GM18507 (cell line): ENCODE data around the gene SLC1A3.
A peak's percentile ranks its signal among the peaks of the same experiment; 100 is the strongest.

Experiments
- DNase-seq: peaks from one replicate; pipeline ENCODE4 v3.0.0; 2011; ENCODE audit warnings: low read depth; ENCODE audit not compliant: insufficient read length; ENCODE audit errors: extremely low spot score
- FAIRE-seq: peaks from 2 replicates; lab custom pipeline; 2011; peaks lifted over from hg19 to GRCh38; lab: Jason Lieb, UNC

The SLC1A3 gene

DNA sequence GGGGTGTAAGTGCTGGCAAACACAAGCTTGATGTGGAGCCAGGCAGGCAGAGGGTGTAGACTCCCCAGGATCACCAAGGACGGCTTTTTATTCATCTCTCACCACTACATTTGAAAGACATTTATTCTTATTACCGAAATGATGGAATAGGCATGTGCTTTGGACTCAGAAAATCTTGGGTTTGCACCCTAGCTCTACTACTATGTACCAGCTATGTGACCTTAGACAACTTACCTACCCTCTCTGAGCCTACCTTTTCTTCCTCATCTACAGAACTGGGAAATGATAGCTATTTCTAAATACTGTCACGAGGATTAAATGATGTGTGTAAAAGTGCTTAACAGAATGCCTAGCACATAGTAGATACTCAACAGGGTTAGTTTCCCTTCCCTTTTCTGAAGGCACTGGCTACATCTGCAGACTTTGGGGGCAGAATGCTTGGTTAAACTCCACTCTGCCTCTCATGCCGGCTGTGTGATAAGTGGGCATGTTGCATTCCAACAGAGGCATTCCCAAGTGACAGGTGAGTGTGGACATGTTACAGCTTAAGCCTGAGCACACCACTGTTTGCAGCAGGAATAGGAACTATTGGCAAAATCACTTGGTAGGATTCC, 94.8 kb downstream of the SLC1A3 start:
- FAIRE-seq (peak; percentile 88), DNase-seq (no peak)

DNA sequence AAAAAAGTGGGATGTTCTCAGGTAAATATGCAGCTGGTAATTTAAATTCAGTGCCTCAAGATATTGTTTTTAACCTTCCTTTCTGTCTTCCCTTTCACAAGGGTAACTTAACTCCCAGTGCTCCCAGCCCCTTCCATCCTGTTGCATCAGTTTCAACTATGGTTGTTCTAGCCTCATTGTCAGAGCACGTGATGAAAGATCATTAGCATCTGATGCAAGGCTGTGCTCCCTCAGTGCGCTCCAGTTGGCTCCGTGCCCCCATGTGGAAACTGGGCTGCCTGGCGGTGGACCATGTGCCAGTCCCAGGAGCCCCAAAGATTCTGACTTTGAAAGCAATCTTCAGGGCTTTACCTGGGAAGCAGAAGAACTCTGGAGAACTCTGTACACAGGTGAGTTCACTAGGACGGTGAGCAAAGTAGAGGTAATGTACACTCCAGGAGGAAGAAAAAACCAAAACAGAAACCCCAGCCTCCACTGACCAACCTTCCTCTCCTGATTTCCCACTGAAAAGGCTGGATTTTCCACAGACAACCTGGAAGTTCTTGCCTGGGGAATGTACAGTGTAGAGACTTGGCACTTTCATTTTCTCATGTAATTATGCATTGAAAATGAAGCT, 96.9 kb downstream of the SLC1A3 start:
- no peak for DNase-seq
- no peak for FAIRE-seq

DNA sequence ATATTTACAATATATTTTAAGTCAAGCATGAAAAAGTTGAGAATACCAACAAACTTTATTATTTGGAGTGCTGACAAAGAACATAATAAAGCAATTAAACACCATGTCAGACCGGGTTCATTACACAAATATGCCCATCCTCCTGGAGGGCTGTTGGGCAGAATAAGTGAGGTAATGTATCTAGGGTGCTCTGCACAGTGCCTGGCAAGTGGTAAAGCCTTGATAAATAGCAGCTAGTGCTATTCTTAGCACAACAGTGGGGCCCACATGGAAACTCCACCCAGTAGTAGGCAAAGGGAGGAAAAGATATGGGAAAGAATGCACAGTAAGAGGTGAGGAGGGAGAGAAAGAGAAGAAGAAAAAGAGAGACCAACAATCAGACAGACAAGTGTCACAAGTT, 97.7 kb downstream of the SLC1A3 start:
- FAIRE-seq (no peak), DNase-seq (no peak)

DNA sequence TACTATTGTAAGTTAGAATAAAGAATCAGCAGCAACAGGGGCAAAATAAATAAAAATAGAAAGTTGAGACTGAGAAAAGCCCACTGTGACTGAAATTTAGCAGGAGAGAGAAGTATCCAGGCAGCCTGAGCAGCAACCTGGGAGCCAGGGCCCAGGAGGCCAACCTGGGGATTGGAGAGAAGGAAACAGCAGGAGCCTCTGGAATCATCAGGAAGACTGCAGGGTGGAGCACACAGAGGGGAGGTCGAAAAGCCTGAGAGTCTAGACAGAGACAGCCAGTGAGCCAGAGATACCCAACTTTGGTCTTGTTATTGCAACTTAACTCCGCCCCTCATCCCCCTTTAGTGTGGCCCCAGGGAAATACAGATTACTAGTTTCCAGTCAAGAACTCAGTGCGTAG, 98.6 kb downstream of the SLC1A3 start:
- FAIRE-seq, result no peak

DNA sequence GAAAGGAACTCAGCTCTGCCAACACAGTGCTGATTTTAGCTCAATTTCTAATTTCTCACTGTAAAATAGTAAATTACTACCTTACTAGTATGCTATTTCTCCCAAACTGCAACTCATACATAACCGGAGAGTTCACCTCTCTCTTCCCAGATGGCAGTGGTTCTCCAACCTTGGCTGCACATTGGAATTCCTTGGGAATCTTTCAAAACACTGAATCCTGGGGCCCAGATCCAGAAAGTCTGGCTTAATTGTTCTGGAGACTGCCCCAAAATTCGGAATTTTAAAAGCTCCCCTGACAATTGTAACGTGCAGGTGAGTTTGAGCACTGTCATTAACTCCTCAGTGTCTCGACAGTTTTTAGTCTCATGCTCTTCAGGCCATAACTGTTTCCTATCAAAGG, 100.3 kb downstream of the SLC1A3 start:
- FAIRE-seq, result no peak
- no peak for DNase-seq

More for the DNA sequence above, 98.6 kb downstream of the SLC1A3 start:
- DNase-seq, result no peak

DNA sequence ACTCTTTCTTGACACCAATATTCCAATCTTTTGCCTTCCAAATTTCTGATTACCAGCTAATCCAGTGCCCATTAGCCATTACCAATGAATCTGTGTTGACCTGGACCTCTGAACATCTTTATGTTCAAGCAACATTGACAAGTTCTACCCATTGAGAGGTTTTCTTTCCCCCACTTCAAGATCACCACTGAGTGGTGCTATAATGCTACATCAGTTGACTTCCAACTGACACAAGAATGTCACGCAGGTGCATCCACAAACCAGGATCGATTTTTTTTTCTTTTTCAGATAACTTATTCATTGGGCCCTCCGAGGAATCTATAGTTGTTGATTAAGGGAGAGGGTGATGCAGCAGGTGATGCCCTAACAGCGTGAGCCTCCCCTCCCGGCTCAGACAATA, 102.6 kb downstream of the SLC1A3 start:
- DNase-seq, result no peak
- FAIRE-seq, result no peak

DNA sequence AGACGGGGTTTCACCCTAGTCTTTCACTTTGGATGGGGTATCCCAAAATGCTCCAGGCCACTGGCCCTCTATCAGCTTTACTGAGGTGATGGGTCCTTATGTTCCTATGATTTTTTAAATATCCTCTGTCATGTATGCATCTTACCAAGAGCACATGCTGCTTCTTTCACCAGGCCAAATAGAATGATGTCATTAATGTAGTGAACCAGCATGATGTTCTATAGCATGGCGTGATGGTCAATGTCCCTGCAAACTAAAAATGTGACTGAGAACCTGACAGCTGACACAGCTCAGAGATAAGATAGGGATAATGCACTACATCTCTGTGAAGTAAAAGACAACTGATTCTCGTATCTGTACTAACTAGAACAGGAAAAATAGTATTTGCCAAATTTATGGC, 103.6 kb downstream of the SLC1A3 start:
- no peak for FAIRE-seq
- DNase-seq, result no peak

DNA sequence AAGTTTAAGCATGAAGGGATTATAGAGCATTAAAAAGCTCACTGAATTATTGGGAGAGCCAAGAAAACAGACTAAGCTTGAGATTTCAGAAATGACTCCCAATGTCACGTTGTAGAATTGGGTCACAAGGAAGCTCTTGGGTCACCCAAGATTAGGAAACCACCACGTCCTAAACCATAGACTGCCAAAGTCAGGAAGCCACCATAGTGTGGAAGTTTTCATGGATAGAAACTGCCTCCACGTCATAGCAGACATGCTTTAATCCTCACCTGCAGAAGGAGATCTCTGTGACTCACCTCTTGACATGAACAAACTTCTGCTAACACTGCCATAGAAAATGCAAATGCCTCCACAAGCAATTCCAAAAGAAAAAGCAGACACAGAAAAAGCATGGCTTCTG, 106.3 kb downstream of the SLC1A3 start:
- DNase-seq, result no peak
- FAIRE-seq, result no peak

DNA sequence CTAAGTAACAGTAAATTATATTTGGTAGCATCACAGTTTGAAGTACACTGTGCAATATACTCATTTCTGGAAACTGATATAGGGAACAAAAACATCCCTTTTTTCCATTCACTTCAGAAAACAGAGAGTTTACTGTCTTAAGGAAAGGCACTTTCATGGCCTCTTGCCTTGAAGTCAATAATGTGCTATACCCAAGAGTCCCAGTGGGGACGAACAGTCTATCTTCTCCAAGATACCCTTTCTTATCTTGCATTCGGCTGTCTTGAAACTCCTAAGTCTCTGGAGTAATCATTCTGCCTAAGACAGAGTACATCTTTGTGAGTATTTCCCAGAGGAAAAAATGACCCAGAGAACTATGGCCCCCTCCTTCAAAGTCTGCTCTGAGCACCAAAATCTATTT, 107.1 kb downstream of the SLC1A3 start:
- FAIRE-seq (no peak), DNase-seq (no peak)

DNA sequence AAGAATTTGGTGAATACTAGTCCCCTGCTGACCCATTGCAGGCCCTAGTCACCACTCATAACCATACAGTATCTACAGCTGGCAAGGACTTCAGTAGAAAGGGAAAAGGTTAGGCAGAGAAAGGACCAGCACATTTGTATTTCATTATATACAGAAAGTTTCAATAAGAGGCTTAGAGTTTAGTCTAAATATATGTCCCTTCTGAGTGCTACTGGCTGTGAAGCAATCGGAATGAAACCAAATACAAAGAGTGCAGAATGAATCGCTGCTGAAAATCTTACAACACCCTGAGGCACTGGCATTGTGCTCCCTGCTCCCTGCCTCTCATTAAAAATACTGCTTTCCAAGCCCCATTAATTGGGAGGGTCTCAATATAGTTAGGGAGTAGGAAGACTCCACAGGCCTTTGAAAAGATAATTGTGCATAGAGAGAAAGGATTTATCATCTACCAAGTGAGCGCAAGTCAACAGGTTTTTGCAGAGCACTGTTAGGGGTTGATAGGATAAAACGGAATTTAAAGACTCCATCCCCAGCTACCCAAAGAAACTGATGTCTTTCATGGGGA, 110.8 kb downstream of the SLC1A3 start:
- DNase-seq (no peak), FAIRE-seq (no peak)

DNA sequence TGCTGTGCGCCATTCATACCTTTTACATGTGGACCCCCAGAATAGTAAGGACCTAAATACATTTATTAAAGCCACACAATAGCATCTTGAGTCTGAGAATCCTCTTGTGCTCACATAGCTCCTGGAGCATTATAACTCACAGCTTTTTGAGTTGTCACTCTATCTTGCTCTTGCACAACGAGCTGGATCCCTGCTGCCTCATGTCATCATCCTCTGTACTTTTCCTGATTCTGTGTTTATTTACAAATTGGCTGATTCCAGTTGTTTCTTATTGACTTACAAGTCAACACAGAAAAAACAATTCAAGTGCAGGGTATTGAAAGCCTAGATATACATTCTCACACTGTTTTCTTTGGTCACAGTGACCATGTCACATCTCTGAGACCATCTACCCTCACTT, 112.9 kb downstream of the SLC1A3 start:
- FAIRE-seq (no peak), DNase-seq (no peak)

DNA sequence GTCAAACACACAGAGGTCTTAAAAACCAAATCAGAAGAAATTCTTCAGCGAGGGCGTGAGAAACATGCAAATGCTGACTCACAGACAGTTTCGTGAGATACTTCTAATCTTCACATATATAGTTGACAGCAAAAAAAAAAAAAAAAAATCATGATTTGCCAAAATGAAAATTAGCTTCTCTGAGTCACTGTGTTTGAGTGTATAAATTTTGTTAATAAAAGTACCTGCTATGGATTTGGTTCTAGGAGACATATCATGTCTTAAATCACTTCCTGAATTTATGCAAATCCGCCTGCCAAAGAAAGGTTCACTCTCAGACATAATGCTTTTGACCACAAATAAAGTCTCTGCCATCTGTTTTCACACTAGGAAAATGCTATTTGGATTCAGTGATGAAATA, 114.3 kb downstream of the SLC1A3 start:
- FAIRE-seq, result peak; percentile 78
- DNase-seq, result no peak

DNA sequence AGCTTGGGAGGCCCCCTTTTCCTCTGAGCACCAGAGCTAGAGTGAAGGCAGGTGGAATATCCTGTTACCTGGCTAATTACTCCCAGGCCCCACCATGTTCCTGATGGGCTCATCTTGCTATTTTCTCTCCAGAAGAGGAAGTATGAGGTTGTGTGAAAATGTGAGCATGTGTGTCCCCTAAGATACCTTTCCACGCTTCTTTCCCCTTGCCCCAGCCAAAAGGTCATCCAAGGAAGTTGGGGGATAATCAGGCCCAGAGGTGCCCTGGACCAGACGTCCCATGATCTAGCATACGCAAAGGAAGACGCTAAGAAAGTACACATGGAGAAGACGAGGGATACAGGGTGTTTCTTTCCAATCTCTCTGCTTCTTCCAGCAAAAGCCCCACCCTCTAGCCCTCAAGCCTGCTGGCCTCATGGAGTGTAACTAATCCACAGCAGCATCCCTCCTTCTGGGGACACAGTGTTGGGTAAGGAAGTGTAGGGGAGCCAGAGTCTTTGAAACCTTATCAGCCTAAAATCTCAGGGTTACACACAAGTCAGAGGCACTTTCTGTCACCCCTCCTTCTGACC, 115.3 kb downstream of the SLC1A3 start:
- peak; percentile 71 for FAIRE-seq
- DNase-seq, result no peak

DNA sequence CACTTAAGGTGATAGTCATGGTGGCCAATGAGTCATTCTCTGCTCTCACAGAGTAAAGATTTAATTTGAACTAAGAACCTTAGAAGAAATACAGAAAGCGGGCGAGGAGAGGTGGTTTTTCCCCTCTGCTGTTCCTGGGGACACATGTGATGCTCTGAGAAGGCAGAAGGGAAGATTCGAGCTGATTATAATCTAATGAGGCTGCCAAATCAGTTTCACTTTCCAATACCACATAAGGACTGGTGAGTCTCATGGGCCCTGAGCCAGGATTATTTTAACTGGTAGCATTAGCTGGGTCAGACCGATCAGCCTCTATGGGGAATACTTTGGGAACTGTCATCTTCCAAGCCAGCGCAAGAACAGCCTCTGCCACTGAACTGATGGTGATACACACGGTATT, 116.5 kb downstream of the SLC1A3 start:
- FAIRE-seq, result peak; percentile 73
- no peak for DNase-seq

DNA sequence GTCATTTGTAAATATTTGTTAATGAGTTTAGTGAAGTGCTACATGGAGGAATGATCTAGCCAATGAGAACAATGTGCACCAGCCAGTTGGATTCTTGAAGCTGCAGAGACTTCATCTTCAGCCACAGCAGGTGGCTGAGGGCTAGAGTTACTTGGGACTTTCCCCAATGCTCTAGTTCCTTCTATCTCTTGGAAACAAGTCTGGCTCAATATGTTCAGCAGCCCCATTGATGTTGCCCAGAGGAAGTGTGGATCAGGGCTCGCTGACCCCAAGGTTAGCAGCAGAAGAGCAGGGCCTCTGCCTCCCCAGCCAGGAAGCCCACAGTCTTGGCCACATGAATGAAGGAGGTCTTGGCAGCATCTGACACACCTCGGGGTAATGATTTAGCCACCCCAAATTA, 117.5 kb downstream of the SLC1A3 start:
- FAIRE-seq, result peak; percentile 93

DNA sequence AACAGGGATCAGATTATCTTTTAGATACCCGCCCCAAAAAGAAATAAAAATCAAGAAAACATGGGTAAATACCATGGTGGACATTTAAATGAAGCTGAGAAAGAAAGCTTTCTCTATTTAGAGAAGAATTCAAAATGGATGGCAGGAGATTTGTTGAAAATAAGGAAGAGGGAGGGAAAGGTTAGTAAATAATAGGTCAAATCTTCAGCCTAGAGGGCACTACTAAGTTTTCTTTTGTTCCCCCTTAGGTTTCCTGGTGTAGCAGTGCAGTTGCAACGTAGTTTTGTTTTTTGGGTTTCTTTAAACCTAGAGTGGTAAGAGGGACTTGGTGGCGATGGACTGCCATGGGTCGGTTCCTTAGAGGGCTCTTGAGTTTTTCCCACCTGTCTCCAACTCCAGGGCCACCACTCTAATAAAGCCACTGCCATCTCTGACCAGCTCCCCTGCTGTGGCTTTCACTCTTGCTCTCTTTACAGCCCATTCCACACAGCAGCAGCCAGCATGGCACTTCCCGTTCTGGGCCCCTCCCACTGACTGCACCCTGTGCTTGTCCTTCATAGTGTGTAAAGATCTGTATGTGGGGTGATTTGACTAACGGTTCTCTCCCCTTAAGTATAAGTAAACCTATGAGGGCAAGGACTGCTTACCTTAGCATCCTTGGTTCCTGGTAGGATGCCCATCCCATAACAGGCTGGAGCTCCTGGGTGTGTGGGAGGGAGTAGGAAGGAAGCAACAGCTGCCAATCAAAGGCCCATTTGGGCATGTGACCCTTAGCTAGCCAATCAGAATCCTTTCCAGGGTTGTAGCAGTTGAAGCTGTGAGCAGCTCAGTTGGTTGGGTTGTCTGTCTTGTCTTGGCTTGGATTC, 118.3 kb downstream of the SLC1A3 start:
- FAIRE-seq (peak; percentile 96), DNase-seq (peak; percentile 72)

More for the DNA sequence above, 117.5 kb downstream of the SLC1A3 start:
- no peak for DNase-seq

DNA sequence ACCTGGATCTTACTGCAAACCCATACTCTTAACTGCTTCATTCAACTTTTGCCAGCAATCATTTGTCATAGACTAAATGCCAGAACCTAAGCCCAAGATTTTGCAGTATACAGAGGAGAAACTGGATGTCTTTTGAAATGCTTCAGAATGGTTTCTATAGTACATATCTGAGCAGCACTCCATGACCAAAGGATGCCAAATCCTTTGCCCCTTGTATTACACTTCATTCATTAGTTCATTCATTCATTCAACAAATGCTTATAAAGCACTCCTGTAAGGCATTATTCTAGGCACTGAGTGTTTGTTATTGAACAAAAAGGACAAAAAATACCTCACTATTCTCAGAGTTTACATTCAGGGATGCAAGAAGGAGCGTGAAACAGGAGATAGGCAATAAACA, 119.9 kb downstream of the SLC1A3 start:
- FAIRE-seq (no peak), DNase-seq (no peak)

DNA sequence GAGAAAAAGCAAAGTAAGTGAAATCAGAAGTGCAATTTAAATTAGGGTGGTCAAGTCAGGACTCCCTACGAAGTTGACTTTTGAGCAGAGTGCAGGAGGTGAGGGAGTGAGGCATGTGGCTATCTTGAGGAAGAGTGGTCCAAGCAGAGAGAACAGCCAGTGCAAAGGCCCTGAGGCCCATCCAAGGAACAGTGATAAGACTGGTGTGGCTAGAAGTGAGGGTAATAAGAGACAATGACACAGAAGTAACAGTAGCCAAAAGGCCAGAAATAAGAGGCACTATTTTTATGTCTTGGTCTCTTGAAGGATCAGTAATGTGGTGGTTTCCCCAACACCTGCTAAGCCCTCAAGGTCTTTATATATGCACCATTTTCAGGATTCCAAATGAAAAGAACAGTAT, 120.4 kb downstream of the SLC1A3 start:
- FAIRE-seq (no peak), DNase-seq (no peak)

DNA sequence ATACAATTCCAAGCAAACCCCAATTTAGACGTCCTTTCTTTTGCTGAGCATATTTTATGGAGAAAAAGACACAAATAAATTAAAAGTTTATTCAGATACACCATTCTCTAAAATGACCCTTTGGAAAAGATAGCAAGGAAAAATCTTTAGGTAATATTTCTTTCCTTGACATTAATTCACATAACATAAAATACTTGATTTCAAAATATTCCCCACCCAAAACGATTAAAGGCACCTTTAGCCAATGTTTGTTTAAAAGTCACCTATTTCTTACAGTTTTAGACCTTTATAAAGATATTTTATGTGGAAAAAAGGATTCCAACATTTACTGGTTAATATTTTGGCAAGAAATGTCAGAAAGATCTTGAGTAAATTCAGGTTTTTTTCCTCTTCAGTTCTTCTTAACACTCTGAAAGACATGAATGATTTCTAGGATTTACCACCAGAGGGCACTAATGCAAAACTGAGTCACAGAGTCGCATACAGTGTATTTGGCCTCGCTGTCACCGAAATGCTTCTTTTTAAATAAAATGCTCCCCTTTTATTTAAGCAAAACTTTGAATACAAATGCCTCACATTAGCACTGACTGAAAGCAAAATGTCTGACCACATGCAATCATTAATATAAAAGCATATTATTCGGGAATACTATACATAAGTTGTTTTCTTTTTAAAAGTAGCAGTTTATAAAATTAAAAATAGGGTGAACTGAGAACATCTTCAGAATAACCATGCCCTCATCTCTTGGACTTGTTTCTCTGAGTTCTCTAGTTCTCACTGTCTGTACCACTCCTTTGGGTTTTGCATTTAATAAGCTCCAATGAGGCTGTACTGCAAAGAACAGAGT, 122.5 kb downstream of the SLC1A3 start:
- FAIRE-seq (peak; percentile 84), DNase-seq (peak; percentile 37)
